Occipital lobe (tissue), 2 donors: ENCODE measurements around the gene GMPPB. TPM values are rescaled to one million over a fixed set of nuclear protein-coding genes. Genes with fewer than 3 reads are reported as not detected.
A peak's percentile ranks its signal among the peaks of the same experiment; 100 is the strongest.
"Not testable (repeated sequence)": the region's sequence is repeated elsewhere in the genome, so short reads cannot be mapped to it uniquely, and the experiment has no call there.

Source experiments
- DNase-seq: peaks from one replicate; lab custom pipeline; 2025; lab: John Stamatoyannopoulos, UW
- total RNA-seq: library from RNA; depleted of rRNA; stranded (reverse); fragments of >200 nt; gene quantifications from one replicate; pipeline ENCODE4 v1.2.3, GENCODE V29; 2014

GMPPB gene
- total RNA-seq, 1 donor from 2014 or later: 10.6 TPM

DNA sequence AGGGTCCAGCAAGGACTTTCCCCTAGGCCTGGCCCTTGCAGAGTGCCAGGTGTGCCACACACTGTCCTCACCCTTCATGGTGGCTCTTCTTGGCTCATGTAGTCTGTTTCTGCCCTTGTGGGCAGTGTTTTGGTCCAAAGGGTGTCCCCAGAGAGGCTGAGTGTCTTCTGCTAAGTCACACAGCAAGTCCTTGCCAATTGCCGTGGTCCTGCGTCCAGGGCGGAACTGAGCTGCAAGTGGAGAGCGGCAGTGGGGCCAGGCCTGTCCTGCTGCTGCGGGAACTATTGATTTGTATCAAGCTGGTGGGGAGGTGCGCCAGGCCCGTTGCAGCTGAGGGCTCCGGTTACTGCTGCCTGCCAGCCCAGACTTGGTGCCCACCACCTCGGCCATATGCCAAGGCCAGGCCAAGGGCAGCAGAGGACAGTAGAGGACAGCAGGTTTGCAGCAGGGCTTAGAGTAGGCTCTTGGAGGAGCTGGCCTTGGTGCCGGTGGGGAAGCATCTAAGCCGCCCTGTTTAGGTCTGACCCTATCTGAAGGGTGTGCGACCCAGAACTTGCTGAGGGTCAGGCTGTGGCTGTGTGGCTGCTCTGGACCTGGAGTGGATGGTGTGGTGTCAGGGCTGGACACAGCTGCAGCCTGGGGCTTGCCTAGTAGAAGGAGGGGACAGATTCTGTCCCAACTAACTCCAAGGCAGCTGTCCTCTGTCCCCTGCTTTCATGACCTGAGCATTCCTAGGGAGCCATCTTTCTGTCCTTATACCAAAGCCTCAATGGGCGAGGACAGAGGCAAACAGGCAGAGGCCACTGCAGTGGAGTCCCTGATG lies 8.8 kb downstream of the GMPPB start:
- no peak for DNase-seq

DNA sequence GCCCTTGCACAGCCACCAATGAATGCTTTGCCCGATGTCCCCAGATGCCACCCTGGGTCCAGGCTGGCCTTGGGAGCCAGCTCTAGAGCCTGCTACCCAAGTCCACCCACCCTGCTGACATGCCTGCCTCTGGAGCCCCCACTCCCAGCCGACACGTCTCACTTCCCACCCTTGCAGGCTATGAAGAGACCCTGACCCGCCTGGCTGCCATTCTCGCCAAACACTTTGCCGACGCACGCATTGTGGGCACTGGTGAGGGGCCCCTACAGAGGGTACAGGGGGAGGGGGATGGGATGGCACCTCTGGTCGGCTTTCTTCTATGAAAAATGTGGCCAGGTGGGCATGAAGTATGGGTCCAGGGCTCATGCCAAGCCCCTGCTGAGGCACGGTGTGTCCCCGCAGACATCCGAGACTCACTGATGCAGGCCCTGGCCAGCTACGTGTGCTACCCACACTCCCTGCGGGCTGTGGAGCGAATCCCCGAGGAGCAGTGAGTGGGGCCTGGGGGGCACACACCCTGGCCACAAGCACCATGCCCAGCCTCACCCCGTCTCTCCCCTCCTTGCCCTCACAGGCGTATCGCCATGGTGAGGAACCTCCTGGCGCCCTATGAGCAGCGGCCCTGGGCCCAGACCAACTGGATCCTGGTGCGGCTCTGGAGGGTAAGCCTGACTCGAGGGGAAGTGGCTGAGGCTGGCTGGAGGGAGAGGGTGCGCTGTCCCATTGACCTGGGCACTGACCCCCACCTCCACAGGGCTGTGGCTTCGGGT lies 10.2 kb downstream of the GMPPB start:
- no peak for DNase-seq

DNA sequence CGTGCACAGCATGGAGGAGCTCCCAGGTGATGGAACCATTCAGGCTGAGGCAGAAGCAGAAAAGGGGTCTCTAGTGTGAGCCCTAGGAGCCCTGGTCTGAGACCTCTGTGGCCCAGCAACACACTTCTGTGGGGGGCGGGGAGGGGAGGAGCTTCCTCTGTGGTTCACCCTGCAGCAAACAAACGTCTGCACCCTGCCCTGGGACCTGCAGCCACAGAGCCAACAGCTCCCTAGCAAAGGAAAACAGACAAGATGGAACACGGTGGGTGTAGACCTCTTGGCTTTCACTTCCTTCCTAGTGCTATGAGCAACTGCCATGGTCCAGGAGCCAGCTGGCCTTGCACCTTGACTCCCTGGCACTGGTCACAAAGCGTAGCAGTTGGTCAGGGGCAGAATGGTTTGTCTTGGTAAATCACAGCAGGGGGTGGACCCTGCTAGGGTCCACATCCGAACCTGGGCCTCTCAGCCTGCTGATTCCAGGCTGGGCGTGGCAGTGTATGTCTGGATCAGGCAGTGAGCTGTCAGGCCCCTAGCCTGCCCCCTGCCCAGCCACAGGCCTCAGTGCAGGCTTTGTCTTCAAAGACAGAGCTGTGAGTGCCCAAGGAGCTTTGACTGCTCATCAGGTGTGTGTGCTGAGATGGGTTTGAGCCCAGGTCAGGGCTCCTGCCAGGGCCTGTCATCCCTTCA lies 11.0 kb downstream of the GMPPB start:
- DNase-seq: no peak

DNA sequence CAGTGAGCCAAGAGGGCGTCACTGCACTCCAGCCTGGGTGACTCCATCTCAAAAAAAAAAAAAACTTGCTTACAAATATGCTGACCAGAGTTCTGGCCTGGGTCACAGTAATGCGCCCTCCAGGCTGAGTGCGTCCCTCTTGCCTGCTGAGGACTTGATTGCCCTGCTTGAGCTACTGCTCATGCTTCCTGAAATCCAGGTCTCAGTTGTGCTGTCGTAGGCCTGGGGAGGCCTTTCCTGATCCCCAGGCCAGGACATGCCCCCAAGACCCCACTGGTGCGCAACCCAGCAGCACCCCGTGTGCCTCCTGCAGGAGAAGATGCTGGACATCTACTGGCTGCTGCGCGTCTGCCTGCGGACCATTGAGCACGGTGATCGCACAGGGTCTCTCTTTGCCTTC lies 11.6 kb downstream of the GMPPB start:
- no peak for DNase-seq

DNA sequence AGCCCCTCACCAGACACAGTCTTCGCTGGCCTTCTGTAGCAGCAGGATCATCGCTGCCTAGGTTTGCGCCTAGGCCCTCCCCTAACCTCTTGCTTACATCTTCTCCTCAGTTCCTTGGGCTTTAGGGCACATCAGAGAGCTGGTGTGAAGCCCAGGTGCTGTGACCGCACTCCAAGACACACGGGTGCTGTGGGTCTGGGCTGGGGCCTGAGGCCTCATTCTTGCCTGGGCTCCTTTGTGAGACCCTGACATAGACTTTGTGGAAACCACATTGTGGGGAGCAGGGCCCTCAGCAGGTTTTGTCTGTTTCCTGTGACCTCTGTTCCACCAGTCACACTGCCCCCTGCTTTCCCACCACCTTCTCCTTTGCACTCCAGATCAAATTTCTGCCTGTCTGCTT lies 12.3 kb downstream of the GMPPB start:
- no peak for DNase-seq

DNA sequence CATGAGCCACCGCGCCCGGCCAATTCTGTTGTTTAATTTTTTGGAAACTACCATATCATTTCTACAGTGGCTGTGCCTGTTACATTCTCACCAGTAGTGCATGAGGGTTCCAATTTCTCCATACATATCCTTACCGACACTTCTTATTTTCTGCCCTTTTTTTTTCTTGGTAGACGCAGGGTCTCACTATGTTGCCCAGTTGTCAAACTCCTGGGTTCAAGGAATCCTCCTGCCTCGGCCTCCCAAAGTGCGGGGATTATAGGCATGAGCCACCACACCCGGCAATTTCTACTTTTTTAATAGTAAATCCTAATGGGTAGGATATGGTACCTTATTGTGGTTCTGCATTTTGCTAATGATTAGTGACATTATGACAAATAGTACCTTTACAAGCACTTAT lies 13.9 kb downstream of the GMPPB start:
- DNase-seq: no peak

DNA sequence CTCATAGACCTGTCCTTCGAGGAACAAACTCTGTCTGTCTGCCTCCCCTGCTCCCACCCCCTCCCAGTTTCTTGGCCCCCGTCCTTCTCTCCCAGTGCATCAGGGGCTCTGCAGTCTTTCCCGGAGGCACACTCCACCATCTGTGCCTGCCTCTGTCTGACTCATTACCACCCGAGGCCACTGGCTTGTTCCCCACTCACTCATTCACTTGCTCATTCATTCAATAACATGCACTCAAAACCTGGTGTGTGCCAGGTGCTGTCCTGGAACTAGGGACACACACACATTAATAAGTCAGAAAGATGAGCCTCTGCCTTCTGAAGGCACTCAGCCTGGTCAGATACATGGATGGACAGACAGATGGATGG lies 16.7 kb downstream of the GMPPB start:
- no peak for DNase-seq

DNA sequence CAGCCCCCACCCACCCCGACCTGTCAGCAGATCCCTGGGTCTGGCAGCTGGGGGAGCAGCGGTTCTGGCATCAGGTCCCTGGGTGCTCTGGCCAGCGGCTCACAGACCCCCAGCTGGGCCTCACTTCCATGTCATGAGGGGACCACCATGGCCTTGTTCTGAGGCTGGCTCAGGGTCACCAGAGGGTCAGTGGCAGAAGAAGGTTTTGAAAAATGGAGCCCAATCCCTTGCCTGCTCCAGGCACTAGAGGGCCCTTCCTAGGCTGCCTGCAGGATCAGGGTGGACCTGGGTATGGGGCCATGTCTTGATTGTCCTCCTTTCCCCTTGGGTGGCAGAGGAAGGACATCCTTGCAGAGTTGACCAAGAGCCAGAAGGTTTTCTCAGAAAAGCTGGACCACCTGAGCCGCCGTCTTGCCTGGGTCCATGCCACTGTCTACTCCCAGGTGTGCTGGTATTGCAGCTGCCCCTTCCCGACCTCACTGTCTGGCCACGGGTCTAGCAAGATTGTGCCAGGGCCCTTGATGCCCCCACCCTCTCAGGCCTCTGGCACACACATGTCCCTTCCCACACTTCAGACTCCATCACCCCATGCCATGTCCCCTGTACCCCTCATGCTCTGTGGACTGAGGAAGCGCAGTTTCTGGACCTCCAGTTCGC lies 17.2 kb downstream of the GMPPB start:
- DNase-seq: no peak

DNA sequence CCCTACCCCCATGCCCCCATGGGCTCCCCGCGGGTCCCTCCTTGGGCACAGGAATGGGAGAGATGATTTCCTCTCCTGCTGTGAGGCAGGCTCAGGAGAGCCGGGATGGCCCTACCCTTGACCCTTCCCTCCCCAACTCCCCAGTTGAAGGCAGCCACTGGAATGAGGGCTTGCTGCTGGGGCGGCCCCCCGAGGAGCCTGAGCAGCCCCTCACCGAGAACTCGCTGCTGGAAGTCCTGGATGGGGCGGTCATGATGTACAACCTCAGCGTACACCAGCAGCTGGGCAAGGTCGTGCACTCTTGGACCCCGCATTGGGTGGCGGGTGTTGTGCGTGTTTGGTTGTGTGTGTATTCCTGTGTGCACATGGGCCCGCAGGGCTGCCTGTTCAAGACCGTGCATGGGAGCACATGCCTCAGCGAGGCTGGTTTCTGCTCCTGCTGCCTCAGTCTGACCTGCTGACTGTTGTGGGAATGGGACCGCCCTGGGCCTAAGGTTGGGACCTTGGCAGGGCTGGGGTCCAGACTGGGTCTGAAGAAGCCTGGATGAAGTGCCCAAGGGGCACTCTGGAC lies 18.3 kb downstream of the GMPPB start:
- DNase-seq: no peak

DNA sequence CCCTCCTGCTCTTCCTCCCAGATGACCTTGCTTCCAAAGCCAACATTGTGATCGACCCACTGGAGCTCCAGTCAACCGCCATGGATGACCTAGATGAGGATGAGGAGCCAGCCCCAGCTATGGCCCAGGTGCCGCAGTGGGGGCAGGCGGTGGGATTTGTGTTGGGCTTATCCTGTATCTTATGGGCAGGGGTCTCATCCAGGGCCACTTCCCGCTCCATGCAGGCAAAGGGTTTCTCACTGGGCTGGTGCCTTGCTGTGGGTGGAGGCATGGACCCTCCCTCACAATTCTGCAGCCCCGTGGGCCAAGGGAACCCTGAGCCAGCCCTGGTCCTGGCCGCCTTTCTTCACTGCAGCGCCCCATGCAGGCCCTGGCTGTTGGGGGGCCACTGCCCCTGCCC lies 19.1 kb downstream of the GMPPB start:
- DNase-seq: no peak

DNA sequence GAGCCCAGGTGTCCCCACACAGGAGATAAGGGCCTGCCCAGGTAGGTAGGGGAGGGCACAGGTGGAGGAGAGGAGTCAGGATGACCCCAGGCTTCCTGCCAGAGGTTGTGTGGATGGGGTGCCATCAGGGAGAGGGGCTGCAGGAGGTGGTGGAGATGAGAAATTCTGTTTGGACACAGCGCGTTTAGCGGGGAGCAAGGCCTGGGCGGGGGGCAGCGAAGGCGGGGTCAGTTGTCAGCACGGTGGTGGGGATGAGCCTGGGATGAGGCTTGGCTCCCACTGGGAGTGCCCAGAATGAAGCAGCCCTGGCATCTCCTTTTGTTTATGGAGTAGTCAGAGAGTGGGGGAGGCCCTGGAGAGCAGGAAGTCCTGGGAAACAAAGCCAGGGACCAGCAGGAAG lies 19.8 kb downstream of the GMPPB start:
- DNase-seq: no peak

DNA sequence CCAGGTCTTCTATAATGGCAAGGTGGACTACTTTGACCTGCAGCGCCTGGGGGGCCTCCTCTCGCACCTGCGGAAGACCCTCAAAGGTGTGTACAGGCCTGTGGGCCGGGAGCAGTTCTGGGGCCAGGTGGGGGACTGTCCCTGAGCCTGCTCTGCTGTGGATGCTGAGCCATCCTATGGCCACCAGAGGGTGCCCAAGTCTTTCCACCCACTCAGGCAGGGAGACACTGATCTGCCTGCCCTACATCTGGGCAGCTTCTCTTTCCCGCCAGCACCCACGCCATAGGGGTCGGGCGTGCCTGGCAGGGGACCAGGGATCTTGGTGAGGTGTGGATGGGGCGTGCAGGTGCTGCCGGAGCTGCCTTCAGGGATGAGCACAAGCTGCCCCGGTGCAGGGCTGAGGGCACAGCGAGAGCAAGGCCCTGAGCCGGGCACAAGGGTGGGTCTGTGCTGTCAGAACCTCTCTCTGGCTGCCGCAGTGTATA lies 20.3 kb downstream of the GMPPB start:
- DNase-seq: peak; percentile 40

DNA sequence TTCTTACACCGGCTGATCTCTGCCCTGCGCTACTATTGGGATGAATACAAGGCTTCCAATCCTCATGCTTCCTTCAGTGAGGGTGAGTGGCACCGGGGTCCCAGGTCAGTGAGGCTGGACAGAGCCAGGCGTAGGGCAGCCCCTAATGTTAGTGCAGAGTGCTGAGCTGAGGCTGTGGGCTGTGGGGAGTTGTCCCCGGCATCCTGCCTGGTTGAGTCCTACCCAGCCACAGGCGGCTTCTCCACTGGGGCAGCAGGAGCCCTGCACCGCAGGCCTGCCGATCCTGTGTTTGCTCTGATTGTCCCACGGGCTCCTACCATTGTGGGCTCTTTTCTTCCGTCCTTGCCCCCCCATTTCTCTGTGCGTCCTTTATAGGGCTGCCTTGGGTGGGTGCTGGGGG lies 21.1 kb downstream of the GMPPB start:
- no peak for DNase-seq

DNA sequence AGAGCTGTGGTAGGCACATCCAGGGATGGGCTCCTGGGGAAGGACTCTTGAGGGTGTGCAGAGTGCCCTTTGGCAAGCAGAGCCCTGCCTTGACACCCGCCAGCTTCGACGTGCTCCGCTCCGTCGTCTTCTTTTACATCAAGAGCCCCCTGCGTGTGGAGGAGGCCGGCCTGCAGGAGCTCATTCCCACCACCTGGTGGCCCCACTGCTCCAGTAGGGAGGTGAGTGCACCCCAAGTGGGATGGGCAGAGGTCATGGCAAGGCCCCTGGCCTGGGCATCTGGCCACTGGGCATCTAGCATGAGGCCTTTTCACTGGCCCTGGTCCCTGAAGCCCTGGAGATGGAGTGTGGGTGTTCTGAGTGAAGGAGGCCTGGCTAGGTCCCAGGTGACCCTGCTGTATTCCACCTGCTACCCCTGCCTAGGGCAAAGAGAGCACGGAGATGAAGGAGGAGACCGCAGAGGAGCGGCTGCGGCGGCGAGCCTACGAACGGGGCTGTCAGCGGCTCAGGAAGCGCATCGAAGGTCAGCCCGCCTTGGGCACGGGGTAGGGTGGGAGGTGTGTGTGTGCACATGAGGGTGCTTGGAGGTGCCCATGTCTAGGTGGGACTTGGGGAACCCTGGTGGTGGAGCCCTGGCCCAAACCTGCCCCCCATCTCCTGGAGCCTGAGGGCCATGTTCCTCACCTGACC lies 22.2 kb downstream of the GMPPB start:
- DNase-seq: no peak

DNA sequence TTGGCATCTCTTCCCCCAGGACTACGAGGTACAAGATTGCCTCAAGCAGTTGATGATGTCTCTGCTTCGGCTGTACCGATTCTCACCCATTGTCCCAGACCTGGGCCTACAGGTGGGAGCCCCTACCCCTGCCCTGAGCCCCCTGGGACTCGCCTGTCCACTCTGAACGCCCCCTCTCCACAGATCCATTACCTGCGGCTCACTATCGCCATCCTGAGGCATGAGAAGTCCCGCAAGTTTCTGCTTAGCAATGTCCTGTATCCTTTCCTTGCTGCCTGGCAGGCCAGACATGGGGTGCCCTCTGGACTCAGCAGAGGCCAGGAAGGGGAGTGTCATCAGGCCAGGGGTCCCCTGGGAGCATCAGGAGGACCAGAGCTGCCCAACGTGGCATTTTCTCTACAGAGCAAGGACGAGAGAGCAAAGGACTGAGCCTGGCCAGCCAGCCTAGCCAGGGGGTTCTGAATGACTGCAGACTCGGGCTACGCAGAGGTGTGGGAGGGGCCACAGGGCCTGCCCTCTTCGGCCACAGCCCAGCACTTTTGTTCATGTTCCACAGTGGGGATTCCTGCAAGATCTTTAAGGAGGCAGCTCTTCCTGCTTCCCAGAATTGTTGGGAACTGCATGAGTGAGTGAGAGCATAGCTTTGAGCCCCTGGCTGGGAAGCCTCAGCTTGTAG lies 23.2 kb downstream of the GMPPB start:
- DNase-seq: no peak

DNA sequence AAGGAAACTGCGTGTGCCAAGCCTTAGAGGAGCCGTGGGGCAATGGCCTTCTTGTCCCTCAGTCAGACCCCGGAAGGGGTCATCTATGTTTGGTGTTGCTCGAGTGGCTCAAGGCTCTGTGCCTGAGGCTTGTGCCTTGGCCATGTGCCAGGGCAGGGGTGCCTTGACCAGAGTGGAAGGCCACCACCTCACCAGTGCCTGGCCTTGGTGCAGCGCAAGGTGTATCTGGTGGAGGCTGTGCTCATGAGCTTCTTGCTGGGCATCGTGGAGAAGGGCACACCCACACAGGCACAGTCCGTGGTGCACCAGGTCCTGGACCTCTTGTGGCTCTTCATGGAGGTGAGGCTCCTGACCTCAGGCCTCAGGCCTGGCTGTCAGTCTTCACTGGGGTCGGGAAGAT lies 23.7 kb downstream of the GMPPB start:
- no peak for DNase-seq

DNA sequence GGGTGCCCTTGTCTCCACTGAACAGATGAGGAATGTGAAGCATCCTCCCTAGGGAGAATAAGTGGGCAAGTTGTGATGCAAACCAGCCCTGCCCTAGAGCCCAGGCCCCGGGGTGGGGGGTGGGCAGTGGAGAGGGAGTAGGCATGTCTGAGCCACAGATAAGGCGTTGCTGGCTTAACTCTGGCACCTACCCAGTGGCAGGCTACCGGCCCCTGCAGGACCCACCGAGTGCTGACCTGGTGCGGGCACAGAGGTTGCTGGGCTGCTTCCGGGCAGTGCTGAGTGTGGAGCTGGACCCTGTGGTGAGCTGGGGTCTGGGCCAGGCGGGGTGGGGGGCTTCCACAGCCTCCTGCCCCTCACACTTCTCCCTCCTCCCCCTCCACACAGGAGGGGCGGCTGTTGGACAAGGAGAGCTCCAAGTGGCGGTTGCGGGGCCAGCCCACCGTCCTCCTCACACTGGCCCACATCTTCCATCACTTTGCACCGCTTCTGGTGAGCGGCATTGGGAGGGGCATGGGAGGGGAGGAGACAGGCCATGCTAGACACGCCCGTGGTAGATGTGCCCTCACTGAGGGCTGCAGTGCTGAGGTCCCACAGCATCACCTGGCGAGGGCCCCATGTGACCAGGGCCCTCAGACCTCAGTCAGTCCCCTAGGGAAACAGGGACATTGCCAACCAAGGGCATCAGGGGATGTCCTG lies 24.3 kb downstream of the GMPPB start:
- DNase-seq: no peak

DNA sequence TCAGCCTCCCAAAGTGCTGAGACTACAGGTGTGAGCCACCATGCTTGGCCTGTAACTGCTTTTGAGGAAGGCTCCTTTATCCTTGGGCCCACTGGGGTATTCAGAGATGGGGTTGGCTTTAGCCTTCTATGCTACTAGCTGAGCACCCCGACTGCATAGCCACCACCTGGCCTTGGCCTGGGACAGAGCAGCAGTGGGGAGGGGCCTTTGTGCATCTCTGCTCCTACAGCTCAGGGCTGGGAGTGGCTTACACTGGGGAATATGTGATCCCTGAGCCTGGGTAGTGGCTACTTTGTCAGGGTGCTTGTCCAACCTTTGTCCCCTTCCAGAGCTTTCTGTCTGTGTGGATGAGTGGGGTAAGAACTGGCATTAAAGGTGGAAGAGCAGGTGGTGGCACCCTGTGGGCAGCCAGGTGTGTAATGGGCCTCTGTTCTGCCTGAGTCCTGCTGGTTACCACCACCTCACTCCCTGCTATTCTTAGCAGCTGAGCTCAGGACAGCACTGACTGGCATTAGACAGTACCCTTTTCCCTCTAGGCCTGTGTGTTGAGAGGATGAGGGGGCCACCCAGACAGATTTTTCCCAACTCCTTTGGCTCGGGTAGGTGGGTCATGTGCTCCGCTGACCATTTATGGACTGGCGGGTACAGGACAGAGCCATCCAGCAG lies 28.3 kb downstream of the GMPPB start:
- not testable (repeated sequence) for DNase-seq
